GM21529 (cell line): ENCODE results near the gene ADGRL2.
"Not testable (repeated sequence)": the region's sequence is repeated elsewhere in the genome, so short reads cannot be mapped to it uniquely, and the experiment has no call there.

Experiments used
- ATAC-seq: cut with Tn5 transposase; IDR thresholded peaks from one replicate; pipeline ENCODE4 v1.9.1; 2021; ENCODE audit not compliant: unreplicated experiment

Gene ADGRL2

DNA sequence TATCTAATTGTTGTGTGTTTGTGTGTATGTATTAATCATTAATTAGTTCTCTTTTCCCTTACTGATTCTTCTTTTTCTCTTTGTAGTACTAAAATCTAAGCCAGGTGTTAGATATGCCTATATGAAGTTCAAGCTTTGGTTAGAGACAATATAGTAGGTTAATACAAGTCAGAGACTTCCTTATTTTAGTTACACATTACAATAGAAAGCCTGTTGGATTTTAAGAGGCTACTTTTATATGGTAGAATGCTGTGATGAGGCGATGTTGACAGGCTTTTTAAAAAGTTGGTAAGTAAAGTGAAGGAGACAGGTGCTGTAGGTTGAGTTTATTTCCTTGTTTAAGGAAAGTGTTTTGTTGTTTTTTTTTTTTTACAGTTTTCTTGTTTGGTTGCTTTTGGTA is 45.9 kb downstream of the ADGRL2 start:
- ATAC-seq: no peak

DNA sequence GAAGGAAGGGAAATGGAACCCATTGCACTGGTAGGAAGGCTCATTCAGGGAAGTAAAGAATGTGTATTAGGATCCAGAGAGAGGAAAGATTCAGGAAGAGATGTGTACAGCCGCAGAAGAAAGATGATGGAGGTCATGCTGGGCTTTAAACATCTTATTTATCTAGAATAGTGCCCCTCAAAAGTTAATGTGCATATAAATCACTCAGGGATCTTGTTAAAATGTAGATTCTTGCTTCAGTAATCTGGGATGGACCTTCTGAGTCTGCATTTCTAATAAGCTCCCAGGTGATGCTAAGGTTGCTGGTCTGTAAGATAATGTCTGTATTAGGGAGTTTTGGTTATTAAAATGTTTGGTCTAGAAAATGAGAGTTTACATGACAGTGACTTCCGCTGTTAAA is 46.3 kb downstream of the ADGRL2 start:
- ATAC-seq: no peak

DNA sequence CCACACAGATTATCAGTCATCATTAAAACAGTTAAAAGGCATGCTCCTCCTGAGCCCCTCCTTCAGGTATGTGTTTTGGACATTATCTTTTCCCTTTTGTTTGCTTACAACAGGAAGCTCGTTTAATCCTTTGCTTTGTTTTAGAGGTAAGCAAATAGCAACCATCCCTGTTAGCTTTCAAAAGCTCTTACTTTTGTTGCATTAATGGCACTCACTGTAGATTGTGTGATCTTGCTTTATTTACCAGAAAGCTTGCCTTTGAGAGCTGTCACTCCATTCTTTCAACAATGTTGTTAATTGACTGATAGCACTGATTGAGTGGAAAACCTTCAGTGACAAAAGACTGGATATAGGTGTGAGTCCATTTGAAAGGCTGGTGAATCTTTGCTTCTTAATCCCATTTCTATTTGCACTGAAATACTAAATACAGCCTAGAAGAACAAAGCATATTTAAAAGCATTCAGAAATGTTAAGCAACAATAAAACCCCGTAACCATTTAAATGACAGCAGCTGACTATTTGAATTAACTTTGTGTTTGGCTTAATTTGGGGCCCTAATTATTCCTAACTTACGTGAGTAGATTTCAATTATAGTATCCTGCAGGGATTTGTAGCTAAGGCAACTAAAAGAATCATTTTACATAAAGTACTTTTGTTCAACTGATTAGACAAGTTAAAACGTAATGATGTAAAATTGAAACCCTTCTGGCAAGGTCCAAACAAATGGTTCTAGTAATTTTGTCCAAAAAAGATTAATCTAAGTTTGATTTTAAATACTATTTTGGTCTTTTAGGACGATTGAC is 48.3 kb downstream of the ADGRL2 start:
- no peak for ATAC-seq

DNA sequence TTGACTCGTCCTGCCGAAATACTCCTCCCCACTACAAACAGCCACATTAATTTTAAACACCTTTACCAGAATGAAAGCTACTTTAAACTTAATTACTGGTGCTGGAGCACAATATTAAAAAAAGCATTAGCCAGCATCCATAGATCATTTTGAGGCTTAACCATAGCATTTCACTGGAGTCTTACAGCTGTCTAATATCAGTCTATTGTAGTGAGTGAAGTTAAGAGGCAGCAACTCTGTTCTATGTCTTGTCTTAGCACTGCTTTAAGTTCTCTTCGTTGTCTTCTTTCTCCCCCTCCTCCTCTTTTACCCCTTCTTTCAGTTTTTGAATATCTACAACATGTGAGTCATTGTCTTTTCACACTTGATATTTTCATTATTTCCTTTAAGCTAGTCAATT is 49.3 kb downstream of the ADGRL2 start:
- no peak for ATAC-seq

DNA sequence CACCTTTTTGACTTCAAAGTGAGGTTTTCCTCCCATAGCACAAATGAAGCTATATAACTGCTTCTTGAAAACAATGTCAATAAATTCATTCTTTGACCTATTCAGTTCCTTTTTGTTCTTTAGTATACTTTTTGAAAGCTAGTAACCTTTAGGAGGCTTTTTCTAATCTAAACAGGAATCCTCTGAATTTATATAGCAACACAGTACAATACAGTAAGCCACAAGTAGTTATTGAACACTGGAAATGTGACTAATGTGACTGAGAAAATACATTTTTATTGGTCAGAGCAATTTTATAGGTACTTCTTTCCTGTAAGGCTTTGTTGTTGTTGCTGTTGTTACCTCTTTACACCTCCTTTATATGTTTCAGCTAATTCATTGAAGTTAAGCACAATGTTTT is 49.8 kb downstream of the ADGRL2 start:
- ATAC-seq: no peak

DNA sequence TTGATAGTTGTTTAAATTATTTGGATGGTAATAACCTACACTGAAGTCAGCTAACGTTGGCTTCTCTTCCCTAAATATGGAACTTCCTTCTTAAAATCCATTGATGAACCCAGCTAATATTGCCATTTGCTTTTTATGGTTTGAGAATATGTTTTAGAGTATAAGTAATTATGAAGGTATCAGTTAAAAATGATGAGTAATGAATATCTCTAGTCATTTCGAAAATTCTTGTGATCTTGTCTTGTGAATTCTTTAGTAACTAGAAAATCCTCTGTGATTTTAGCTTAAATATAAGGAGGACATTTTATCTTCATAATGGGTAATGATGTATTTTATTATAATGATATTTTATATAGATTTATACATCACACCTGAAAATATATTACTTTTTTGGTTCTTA is 50.5 kb downstream of the ADGRL2 start:
- no peak for ATAC-seq

DNA sequence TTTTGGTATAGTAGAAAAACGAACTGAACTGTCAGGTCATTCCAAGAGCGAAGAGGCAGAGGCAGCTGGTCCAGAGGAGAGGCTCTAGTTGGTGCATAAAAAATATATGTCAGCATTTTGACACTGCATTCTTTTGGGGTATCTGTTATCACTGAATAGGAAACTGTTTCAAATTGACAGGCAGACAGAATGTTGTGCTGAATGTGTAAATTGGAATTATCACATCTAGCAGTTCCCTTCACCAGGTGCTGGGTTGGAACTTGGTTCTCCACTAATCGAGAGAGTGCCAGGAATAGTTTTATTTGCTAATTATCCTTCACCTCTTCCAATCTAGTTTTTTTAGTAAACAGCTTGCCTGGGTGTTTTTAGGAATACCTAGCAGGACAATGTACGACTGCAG is 52.2 kb downstream of the ADGRL2 start:
- no peak for ATAC-seq

DNA sequence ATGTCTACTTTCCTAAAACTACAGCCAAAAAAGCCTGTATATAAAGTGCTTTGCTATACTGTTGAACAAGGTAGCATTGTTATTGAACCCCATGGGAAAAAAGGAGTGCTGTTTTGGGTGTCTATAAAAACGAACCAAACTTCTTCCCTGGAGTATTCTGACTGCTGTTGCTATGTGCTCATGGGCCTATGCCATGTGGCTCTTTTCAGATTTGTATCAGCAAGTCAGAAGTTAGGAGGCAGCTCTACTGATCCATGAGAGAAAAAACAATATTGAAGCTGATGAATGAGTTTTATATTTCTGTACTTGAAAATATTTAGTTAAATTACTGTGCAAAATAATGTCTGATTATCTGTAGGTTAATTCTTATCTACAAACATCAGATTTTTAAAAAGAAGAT is 66.5 kb downstream of the ADGRL2 start:
- ATAC-seq: no peak

DNA sequence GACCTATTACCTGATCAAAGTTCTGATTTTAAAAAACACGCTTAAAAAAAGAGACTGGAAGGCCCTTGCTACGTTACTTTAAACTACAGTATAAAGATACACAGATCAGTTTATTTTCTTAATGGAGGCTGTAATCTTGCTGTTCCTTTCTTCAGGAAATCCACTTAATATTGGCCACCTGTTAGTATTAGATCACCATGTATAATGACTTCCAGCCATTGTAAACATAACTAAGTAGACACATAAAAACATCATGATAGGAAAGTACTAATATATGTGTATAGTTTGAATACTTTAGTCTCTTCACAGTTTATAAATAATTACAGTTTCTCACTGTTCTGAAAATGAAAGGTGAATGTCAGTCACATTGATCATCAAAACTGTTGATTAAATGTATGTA is 68.6 kb downstream of the ADGRL2 start:
- no peak for ATAC-seq

DNA sequence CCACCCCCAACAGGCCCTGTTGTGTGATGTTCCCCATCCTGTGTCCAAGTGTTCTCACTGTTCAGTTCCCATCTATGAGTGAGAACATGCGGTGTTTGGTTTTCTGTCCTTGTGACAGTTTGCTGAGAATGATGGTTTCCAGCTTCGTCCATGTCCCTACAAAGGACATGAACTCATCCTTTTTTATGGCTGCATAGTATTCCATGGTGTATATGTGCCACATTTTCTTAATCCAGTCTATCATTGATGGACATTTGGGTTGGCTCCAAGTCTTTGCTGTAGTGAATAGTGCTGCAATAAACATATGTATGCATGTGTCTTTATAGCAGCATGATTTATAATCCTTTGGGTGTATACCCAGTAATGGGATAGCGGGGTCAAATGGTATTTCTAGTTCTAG is 70.4 kb downstream of the ADGRL2 start:
- not testable (repeated sequence) for ATAC-seq

DNA sequence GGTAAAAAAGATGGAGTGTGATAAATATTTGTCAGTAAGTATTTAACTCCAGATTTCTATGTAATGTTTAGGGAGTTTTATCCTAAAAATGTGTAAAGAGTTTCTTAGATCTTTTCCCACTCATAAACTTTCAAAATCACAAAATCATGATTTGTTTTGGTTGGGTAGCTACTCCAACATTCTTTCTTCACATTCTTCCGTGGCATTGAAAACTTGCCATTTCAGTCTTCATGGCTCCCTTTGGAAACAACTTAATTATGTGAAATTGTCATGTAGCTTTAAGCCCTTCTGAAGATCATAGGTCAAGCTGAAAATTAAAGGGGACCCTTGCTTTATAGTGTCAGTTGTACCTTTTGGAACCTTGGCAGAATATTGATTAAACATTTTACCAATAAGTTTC is 73.2 kb downstream of the ADGRL2 start:
- no peak for ATAC-seq

DNA sequence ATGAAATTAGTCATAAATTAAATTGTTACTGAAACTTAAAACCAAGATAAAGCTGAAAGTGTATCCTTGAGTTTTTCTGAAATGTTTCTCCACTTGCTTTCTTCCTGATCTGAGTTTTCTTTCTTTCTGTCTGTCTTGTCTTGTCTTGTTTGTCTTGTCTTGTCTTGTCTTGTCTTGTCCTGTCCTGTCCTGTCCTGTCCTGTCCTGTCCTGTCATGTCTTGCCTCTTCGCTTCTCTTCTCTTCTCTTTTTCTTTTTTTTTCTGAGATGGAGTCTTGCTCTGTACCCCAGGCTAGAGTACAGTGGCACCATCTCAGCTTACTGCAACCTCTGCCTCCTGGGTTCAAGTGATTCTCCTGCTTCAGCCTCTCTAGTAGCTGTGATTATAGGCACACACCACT is 73.7 kb downstream of the ADGRL2 start:
- ATAC-seq: no peak

DNA sequence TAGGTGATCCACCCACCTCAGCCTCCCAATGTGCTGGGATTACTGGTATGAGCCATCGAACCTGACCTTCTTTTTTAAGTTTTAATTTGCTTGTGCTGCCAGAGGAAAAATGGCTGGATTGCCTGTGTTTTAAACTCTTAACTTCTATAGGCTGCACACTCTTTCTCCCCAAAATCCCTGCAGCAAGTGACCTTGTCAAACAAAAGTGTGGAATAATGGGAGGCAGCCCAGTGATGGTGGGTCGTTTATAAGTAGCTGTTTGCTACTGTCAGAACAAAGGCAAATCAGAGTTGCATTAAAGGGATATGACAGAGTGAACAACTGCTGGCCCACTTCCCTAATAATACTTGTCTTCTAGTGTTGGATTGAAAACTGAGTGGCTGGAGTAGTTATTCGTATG is 74.2 kb downstream of the ADGRL2 start:
- no peak for ATAC-seq

DNA sequence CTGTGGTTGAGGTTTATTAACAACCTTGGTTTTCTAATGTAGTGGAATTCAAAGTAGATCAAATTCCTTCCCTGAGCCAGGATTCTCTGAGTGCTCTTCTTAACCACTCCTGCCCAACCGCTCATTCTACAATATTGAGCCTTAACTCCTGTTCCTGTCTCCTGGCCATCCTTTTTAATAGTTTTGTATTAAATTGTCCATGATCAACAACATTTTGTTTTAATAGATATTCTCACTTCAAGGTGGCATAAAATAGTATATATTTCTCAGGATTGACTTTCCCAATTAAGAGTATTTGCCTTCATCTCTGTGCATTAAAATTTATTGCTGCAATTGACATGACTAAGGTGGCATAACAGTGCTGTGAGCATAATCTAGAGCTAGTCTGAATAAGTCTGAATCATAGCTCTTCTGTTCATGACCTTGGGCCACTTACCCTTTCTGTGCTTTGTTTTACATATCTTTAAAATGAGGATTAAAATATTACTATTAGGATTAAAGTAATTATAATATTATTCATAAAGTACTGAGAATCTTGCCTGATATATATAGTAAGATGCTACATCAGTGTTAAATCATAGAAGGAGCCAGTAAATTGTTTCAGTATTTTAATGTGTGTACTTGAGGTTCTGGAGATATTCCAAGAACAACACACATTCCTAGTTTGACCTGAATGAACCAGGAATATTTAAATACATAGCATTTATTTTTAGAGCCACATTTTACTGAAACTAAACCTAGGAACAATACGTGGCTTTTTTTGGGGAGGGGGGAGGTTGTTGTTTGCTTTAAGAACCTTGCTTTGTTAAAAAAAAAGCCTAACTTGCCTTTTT is 76.4 kb downstream of the ADGRL2 start:
- no peak for ATAC-seq

DNA sequence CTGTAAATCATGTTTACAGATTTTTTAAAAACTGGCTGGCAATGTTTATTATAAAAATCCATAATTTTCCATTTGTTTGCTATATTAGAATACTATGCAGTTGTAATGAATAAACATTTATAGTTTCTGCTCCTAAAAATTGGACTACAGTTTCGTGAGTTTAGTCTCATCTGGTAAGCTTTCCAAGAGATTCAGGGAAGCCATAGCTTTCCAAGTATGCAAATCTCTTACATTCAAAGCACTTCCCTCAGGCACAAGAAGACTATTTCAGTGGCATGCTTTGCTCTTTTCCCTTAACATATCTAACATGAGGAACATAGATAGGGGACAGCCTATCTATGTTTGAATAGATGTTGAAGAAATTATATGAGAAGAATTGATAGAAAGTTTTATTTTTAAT is 77.2 kb downstream of the ADGRL2 start:
- ATAC-seq: no peak

DNA sequence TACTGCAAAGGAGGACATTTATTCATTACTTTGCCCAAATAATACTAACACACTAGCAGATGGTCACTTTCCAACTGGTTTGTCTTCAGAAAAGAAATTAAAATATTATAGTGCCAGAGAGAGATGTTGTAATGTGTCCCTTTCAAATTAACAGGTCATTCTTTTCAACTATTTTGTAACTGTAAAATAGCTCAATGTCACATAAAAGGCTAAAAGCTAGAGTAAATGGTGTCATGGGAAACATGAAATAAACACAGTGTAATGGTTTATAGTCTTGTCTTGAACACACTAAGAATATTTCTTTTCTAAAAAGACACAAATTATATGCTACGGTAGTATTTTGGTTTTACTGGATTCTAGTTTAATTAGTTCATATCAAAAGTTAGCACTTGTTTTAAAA is 77.8 kb downstream of the ADGRL2 start:
- ATAC-seq: no peak

DNA sequence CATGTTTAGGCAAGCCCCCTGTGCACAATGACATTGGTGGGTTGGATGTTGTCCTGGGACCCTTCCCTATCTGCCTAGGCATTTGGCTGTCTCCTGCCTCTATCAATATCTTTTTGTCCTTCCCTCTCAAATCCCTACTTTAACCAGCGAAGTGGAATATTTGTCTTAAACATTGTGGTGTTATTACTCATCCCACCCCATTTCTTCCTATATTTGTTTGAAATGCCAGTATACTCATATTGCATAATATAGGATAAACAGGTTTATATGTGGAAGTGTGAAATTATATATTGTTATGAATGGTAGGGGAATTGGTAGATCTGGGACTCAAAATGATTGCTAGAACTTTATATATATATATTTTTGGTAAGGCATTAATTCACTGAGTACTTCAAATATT is 80.0 kb downstream of the ADGRL2 start:
- no peak for ATAC-seq

DNA sequence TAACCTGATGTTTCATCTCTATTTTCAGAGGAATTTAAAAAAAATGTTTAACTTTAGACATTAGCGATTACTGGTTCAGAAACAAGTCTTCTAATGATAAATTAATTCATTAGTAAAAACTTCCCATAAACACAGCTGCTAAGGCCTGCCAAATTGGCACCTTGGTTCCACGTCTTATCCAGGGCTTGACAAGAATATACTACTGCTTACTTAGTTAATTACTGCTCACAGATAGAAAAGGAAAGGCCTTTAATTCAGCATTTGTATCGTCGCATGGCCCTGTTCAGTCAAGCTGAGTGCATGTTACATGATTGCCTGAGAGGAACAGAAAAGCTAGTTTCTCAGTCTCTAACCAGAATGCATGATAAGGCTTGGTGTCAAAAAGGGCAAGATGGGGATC is 84.6 kb downstream of the ADGRL2 start:
- no peak for ATAC-seq

DNA sequence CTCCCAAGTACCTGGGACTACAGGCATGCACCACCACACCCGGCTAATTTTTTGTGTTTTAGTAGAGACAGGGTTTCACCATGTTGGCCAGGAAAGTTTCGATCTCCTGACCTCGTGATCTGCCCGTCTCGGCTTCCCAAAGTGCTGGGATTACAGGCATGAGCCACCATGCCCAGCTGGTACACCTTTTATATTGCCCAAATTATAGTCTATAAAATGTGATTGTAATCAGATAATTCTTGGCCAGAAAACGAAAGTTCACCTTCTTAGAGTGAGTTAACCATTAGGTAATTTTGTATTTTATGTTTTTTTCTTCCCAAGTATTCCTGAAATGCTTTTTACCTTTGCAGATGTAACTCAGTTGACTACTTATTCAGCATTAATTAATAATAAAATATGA is 85.6 kb downstream of the ADGRL2 start:
- not testable (repeated sequence) for ATAC-seq

DNA sequence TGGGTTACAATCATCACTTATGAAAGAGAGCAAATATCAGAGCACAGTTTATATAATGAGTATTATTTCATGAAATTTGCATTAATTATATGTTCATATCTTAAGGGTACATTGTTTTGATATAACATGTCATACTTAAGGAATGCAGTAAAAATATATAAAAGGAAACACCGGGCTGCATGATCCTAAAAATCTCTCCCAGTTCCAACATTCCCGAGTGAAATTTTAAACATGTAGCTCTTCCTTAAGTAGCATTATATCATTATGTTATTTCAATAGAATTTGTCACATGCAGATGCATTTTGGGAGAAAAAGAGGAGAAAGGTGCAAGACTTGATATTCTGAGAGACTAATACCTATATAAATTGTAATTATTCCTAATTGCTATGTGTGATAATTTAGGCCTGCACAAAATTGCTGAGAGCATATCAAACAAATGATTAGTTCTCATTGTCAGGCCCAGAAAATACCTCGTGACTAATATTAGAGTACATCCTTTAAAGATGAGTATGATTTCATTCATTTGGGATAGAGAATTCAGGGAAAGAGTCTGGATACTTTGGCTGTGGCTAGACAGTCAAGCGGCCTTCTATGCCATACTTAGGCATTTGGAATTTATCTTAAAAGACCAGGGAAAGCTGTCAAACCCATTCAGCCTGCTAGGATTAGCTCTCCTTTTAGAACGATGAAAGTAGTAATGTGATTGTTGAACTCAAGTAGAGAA is 86.8 kb downstream of the ADGRL2 start:
- no peak for ATAC-seq

DNA sequence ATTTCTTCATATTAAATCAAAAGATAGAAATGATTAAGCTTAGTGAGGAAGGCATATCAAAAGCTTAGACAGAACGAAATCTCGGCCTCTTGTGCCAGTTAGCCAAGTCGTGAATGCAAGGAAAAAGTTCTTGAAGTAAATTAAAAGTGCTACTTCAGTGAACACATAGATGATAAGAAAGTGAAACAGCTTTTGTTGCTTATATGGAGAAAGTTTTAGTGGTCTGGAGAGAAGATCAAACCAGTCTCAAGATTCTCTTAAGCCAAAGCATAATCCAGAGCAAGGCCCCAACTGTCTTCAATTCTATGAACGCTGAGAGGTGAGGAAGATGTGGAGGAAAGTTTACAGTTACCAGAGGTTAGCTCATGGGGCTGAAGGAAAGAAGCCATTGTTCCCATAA is 88.4 kb downstream of the ADGRL2 start:
- ATAC-seq: no peak

DNA sequence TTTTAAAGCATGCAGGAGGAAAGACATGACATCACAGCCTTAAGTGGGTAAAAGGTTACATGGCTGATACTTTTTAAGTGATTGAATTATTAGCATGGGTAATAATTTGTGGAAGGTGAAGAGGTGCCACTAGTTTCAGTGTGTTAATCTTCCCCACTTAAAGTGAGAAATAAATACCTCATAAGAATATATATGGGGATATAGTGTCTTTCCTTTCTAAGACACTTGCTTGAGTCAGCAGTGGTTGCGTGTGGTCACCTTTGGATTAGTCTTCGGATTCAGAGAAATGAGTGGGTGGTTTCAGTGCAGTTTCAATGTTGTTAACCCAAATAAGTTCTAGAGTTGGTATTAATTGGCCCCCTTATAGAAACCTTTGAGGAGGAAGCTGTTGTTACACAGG is 94.1 kb downstream of the ADGRL2 start:
- peak; percentile 56 for ATAC-seq
